Measurements from ENCODE around the gene CSNK1G1. TPM values are rescaled to one million over a fixed set of nuclear protein-coding genes. Genes with fewer than 3 reads are reported as not detected.

The CSNK1G1 gene
- total RNA-seq, 1 donor = 37.6 TPM

DNA sequence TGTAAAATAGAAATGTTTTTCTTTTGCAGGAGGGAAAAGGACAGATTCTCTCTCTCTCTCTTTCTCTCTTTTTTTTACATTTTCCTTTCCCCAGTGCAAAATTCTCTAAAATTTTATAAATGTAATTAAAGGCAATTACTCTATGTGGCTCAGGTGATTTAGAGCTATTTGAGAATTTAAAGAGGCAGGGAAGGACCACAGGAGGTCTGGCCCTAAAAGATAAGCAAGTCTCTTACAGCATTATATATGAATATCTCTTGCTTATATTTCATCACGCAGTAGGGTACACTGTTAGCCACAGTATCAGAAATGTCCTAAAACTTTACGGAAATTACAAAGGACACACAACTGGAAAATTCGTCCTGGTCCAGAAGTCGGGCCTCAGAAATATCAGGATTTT, 122.7 kb downstream of the CSNK1G1 start:
- no peak for DNase-seq (ENCODE audit: low read depth)
- TF ChIP-seq, protein P1, sequence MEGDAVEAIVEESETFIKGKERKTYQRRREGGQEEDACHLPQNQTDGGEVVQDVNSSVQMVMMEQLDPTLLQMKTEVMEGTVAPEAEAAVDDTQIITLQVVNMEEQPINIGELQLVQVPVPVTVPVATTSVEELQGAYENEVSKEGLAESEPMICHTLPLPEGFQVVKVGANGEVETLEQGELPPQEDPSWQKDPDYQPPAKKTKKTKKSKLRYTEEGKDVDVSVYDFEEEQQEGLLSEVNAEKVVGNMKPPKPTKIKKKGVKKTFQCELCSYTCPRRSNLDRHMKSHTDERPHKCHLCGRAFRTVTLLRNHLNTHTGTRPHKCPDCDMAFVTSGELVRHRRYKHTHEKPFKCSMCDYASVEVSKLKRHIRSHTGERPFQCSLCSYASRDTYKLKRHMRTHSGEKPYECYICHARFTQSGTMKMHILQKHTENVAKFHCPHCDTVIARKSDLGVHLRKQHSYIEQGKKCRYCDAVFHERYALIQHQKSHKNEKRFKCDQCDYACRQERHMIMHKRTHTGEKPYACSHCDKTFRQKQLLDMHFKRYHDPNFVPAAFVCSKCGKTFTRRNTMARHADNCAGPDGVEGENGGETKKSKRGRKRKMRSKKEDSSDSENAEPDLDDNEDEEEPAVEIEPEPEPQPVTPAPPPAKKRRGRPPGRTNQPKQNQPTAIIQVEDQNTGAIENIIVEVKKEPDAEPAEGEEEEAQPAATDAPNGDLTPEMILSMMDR (IDR thresholded peaks at IDR 0.05; ENCODE audit: insufficient read depth, low read depth, low read length) = no peak
- no peak overlapping the region for H3K4me3 ChIP-seq (ENCODE audit: low read depth, low read length)

DNA sequence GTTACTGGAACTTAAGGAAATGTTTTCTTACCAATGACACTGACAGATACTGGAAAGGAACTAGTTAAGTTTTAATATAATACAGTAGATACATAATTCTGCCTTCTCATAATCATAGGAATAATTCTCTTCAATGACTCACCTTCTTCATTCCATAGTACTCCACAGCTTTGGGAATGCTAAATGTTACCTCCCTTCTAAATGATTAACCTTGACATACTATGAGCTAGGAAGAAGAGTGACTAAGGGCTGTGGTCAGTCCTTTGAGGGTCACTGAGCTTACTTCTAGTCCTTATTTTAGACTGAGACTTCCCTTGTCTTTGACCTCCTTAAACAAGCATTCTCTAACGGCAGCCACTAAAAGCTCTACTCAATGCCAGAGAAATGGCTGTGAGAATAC, 123.6 kb downstream of the CSNK1G1 start:
- H3K4me3 ChIP-seq (ENCODE audit: low read depth, low read length) = no peak overlapping the region
- TF ChIP-seq, protein P1 (IDR thresholded peaks at IDR 0.05; ENCODE audit: insufficient read depth, low read depth, low read length) = no peak
- no peak for DNase-seq (ENCODE audit: low read depth)

DNA sequence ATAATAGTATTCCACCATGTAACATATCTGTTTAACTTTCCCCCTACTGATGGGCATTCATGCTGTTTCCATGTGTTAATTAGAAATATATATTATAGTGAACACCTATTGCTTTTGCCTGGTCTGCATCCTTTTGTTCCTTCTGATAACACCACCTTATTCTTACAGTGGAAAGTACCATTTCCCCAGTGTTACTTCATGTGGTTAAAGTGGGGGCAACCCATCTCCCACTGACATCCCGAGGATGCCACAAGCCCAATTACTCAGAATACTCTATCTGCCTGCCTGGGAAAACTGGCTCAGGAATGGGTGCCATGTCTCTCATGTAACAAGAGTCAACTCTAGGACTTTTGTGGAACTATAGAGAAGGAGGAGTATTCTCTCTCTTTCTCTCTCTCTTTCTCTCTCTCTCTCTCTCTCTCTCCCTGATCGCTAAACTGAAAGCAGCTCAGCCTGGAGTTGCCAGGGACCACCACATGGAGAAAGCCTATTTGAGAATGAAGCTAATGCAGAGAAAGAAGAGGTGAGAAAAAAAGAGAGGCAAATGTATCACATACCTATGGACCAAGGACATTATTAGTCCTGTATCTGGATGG, 126.7 kb downstream of the CSNK1G1 start:
- TF ChIP-seq, protein P1 (IDR thresholded peaks at IDR 0.05; ENCODE audit: insufficient read depth, low read depth, low read length) = no peak
- no peak for DNase-seq (ENCODE audit: low read depth)
- H3K4me3 ChIP-seq (ENCODE audit: low read depth, low read length) = no peak overlapping the region

DNA sequence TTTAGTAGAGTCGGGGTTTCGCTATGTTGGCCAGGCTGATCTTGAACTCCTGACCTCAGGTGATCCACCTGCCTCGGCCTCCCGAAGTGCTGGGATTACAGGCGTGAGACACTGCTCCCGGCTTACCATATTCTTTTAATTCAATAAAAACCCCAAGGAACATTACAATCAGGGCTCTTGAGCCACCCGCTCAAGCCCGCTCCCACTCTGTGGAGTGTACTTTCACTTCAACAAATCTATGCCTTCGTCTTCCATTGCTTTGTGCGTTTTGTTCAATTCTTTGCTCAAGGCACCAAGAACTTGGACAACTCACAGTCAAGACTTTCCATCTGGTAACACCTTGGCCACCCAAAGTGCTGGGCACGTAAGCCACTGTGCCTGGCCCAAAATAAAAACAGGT, 130.2 kb downstream of the CSNK1G1 start:
- H3K4me3 ChIP-seq (ENCODE audit: low read depth, low read length) = no peak overlapping the region
- TF ChIP-seq, protein P1 (IDR thresholded peaks at IDR 0.05; ENCODE audit: insufficient read depth, low read depth, low read length) = no peak
- no peak for DNase-seq (ENCODE audit: low read depth)

DNA sequence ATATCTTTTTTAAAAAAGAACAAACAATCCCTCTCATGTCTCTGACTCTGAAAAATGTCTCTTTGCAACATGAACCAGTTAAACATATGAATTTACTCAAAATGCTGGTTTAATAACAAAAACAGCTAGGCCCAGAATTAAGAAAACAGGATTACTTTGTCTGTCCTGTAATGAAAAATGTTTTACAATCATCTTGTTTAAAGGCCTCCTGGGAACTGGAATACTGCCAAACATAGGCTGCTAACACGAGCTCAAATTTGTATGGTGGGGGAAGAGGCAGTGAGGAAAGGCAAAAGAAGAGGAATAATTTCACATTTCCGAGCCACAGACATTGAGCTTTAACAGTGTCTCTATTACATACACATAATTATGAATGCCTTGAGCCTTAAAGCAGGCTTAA, 131.5 kb downstream of the CSNK1G1 start:
- peak; percentile 88 for DNase-seq (ENCODE audit: low read depth)
- no peak overlapping the region for H3K4me3 ChIP-seq (ENCODE audit: low read depth, low read length)
- TF ChIP-seq, protein P1 (IDR thresholded peaks at IDR 0.05; ENCODE audit: insufficient read depth, low read depth, low read length) = no peak

DNA sequence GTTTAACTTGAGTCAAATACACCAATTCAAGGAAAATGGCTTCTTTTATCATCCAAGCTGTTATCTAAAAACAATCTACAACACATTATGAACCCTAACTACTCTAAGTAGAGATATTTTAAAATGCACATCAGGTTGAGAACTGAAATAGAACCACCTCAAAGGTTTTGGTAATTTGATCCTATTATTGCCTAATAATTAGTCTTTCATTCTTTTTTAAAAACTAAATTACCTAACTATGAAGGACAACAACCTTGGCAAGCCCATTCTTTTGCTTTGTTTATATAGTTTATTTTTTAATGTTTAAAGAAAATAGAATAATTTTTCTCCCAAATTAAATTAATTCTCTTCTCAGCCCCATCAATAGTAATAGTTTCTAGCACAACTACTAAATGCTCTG, 132.1 kb downstream of the CSNK1G1 start:
- no peak for DNase-seq (ENCODE audit: low read depth)
- TF ChIP-seq, protein P1 (IDR thresholded peaks at IDR 0.05; ENCODE audit: insufficient read depth, low read depth, low read length) = no peak
- no peak overlapping the region for H3K4me3 ChIP-seq (ENCODE audit: low read depth, low read length)
